ENCODE results near the gene TATDN3. TPM values are rescaled to one million over a fixed set of nuclear protein-coding genes. Genes with fewer than 3 reads are reported as not detected.

Gene TATDN3
- total RNA-seq, 1 experiment from 2014 or later: 16.3 TPM

DNA sequence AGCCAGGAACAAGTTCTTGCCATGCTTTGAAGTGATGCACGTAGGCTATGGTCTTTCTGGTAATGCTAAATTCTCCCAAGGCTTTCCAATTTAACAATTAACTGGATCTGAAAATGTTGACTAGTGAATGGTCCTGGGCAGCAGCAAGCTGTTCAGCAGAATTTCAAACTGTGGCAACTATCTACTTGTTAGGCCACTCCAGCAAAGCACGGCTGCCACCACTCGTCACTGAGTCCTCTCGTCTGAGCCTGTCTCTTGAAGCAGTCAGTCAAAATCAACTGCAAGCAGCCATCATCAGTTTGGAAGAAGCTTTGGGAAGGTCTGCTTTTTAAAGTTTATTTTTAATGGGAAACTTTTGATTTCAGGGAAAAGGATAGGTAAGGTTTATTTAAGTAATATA lies 72.5 kb downstream of the TATDN3 start:
- POLR2A ChIA-PET: no interaction called here
- RAD21 ChIA-PET (ENCODE audit: low non-redundant PET in 1 of 2, low total read pairs in 2 of 2, uncharacterized antibody in 2 of 2, unreplicated experiment in 2 of 2): no interaction called here
- no peaks in the 10 kb centered on the region for H3K9me3 ChIP-seq (ENCODE audit: control insufficient read depth in 1 of 2, insufficient read depth in 1 of 2, low read depth in 1 of 2, low read length in 2 of 2)
- H3K4me2 ChIP-seq (ENCODE audit: low read length): no peak overlapping the region
- H3K9ac ChIP-seq (ENCODE audit: low read length): no peak overlapping the region
- H3K4me3 ChIP-seq (replicated peaks in 1 of 2; ENCODE audit: low read depth in 1 of 2, low read length in 2 of 2): no peak overlapping the region
- peaks cover under 1 to 2% of the 10 kb centered on the region in 2 experiments; a peak in 3 of 4 replicates for H3K4me1 ChIP-seq (ENCODE audit: control insufficient read depth in 1 of 2, insufficient read depth in 2 of 2, low read length in 2 of 2)
- no peaks in the 10 kb centered on the region for H4K20me1 ChIP-seq (ENCODE audit: insufficient read depth)
- DNase-seq (ENCODE audit: low read depth, low spot score) (no peak), ATAC-seq (no peak)
- no peaks in the 10 kb centered on the region for H3K9me2 ChIP-seq (ENCODE audit: insufficient read depth)
- no peak overlapping the region for H3K27ac ChIP-seq (ENCODE audit: low read depth, low read length)
- no peaks in the 10 kb centered on the region for H3K27me3 ChIP-seq (ENCODE audit: insufficient read depth, low read length)
- CTCF ChIA-PET: no interaction called here
- H3K36me3 ChIP-seq (ENCODE audit: control insufficient read depth in 1 of 2, insufficient read depth in 2 of 2, low read length in 2 of 2): peaks cover 10 to 17% of the 10 kb centered on the region in 2 experiments; a peak in 3 of 4 replicates
- no TSS peak for BruUV-seq (replicated peaks)
- no peak overlapping the region for H2AFZ ChIP-seq (ENCODE audit: low read depth, low read length, poor library complexity, severe bottlenecking)
- H3K79me2 ChIP-seq (ENCODE audit: insufficient read depth, low read length): peaks cover 65% of the 10 kb centered on the region
- intact Hi-C loops (cut with micrococcal nuclease): no loop called here
- no peak for TF ChIP-seq YY1 (IDR thresholded peaks at IDR 0.05; ENCODE audit: extremely low read depth, insufficient replicate concordance, low read depth, low read length)

Other genes starting within 250 kb of the TATDN3 start
- 43.2 TPM for gene ATF3, start 183.1 kb upstream of the TATDN3 start, total RNA-seq (2021; ENCODE audit: unreplicated experiment)
- gene BATF3, start 92.1 kb upstream of the TATDN3 start, total RNA-seq (2021; ENCODE audit: unreplicated experiment): 4.8 TPM
- gene NSL1, start 117 bp upstream of the TATDN3 start, total RNA-seq (2021; ENCODE audit: unreplicated experiment): 36.4 TPM
- not detected for gene SPATA45, start 55.8 kb downstream of the TATDN3 start, total RNA-seq (2021; ENCODE audit: unreplicated experiment)
- gene FLVCR1, start 66.4 kb downstream of the TATDN3 start, total RNA-seq (2021; ENCODE audit: unreplicated experiment): 19.0 TPM
- 5.7 TPM for gene VASH2, start 158.6 kb downstream of the TATDN3 start, total RNA-seq (2021; ENCODE audit: unreplicated experiment)
- 25.5 TPM for gene ANGEL2, start 224.0 kb downstream of the TATDN3 start, total RNA-seq (2021; ENCODE audit: unreplicated experiment)